ENCODE data around the gene STARD3.

The STARD3 gene

GRCh38 chr17:39661744-39662541, 25.0 kb downstream of the STARD3 start:
- no peak for DNase-seq

GRCh38 chr17:39662551-39663339, 25.8 kb downstream of the STARD3 start:
- no peak for DNase-seq

DNA sequence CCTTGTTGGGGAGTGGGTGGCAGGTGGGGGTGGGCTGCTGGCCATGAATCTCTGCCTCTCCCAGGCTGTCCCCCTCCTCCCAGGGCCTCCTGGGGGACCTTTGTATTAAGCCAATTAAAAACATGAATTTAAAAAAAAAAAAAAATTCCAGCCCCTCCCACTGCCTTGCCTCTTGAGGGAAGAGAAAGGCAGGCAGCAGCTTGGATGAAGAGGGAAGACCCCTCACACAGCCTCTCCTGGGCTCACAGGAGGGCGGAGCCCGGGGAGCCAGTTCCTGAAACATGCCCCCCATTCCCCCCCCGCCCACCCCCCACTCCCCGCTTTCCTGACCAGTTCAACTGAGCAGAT, 26.4 kb downstream of the STARD3 start:
- DNase-seq = no peak

DNA sequence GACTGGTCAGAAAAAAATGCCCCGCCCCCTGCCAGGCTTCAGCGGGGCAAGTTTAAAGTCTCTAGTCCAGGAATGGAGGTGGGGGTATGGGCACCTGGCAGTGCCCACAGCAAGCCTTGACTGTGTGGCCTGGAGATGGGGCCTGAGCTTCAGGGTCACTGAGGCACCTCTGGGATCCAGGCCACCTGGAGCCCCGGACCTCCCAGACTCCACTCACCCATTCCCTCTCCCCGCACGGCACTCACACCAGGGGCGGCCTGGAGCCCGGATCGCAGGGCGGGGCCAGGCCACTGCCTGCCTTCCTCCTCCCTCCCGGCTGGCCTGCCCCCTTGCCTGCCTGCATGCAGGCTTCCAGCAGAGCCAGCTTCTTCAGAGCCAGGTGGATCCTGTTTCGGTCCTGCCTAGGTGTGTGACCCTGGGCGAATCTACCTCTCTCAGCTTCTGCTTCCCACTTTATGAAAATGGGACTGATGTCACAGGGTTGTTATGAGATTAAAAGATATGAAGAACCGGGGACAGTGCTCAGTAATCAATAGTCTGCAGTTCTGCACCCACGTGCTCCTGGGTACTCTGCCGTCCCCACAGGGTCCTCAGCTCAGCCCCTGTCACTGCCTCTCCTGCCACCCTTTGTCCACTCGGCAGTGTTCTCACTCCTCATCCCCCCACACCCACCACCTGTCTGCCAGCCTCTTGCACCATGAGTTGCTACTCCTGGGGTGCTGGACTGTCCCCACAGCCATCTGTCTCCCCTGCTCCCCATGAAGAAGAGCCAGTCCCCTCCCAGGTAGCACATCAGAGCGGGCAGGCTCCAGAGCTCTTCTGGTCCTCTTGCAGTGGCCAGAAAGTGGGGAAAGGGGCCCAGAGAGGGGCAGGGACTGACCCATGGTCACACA, 27.0 kb downstream of the STARD3 start:
- DNase-seq = no peak

- DNase-seq = no peak
Measured at GRCh38 chr17:39664581-39665561, 27.9 kb downstream of the STARD3 start, which contains the start of gene TCAP. TSS of gene TCAP (plus strand) at chr17:39665349. CDS start at chr17:39665360, 11 bp downstream.

DNA sequence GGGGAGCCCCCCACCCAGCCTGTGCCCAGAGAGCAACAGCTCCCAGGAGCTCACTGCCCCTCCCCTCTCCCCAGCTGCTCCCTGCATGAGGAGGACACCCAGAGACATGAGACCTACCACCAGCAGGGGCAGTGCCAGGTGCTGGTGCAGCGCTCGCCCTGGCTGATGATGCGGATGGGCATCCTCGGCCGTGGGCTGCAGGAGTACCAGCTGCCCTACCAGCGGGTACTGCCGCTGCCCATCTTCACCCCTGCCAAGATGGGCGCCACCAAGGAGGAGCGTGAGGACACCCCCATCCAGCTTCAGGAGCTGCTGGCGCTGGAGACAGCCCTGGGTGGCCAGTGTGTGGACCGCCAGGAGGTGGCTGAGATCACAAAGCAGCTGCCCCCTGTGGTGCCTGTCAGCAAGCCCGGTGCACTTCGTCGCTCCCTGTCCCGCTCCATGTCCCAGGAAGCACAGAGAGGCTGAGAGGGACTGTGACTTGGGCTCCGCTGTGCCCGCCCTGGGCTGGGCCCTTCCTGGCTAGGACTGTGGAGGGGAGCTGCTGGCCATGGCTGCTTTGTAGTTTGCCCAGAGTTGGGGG, 28.8 kb downstream of the STARD3 start:
- DNase-seq = peak; percentile 53 to 71

- no peak for DNase-seq
Measured at GRCh38 chr17:39666231-39666600, 29.3 kb downstream of the STARD3 start.

GRCh38 chr17:39666601-39667261, 29.8 kb downstream of the STARD3 start:
- no peak for DNase-seq

DNA sequence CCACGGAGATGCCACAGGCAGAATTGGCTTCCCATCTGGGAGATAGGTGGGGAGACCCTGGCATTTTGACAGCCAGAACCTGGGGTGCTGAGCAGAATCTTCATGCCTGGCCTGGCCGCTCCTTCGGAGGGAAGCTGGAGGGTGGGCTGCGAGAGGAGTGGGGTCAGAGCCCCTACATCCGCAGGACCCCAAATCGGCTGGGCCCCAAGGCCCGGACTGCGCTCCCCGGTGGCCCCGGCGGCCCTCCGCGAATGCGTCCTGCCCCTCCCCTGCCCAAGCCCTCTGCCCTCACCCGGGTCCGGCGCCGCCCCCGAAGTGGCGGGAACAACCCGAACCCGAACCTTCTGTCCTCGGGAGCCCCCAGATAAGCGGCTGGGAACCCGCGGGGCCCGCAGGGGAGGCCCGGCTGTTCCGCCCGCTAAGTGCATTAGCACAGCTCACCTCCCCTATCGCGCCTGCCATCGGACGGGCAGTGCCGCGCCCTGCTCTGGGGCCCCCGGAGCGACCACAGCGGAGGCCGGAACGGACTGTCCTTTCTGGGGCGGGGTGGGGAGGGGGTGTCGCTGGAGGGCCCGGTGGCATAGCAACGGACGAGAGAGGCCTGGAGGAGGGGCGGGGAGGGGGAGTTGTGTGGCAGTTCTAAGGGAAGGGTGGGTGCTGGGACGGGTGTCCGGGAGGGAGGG, 30.5 kb downstream of the STARD3 start:
- no peak for DNase-seq

DNA sequence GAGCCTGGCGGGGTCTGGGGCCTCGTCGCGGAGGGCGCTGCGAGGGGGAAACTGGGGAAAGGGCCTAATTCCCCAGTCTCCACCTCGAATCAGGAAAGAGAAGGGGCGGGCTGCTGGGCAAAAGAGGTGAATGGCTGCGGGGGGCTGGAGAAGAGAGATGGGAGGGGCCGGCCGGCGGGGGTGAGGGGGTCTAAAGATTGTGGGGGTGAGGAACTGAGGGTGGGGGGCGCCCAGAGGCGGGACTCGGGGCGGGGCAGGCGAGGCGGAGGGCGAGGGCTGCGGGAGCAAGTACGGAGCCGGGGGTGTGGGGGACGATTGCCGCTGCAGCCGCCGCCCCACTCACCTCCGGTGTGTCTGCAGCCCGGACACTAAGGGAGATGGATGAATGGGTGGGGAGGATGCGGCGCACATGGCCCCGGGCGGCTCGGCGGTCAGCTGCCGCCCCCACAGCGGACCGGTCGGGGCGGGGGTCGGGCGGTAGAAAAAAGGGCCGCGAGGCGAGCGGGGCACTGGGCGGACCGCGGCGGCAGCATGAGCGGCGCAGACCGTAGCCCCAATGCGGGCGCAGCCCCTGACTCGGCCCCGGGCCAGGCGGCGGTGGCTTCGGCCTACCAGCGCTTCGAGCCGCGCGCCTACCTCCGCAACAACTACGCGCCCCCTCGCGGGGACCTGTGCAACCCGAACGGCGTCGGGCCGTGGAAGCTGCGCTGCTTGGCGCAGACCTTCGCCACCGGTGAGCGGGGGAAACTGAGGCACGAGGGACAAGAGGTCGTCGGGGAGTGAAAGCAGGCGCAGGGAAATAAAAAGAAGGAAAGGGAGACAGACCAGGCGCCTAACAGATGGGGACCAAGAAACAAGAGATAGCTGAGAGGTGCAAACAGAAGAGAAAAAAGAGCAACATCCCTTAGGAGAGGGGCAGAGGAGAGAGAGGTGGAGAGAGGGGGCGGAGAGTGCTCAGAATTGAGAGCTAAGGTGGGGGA, 31.3 kb downstream of the STARD3 start, which contains the start of gene PNMT:
TSS of gene PNMT (plus strand) at position 509 of the 980 bp plus-strand sequence. CDS start at position 532, 23 bp downstream.
- peak; percentile 42 to 71 for DNase-seq

GRCh38 chr17:39669897-39670735, 33.2 kb downstream of the STARD3 start:
- no peak for DNase-seq

- DNase-seq = no peak
Measured at GRCh38 chr17:39670746-39671145, 33.8 kb downstream of the STARD3 start.

- peak in 1 of 2 experiments; percentile 10 for DNase-seq
Measured at GRCh38 chr17:39671651-39672521, 34.9 kb downstream of the STARD3 start.

DNA sequence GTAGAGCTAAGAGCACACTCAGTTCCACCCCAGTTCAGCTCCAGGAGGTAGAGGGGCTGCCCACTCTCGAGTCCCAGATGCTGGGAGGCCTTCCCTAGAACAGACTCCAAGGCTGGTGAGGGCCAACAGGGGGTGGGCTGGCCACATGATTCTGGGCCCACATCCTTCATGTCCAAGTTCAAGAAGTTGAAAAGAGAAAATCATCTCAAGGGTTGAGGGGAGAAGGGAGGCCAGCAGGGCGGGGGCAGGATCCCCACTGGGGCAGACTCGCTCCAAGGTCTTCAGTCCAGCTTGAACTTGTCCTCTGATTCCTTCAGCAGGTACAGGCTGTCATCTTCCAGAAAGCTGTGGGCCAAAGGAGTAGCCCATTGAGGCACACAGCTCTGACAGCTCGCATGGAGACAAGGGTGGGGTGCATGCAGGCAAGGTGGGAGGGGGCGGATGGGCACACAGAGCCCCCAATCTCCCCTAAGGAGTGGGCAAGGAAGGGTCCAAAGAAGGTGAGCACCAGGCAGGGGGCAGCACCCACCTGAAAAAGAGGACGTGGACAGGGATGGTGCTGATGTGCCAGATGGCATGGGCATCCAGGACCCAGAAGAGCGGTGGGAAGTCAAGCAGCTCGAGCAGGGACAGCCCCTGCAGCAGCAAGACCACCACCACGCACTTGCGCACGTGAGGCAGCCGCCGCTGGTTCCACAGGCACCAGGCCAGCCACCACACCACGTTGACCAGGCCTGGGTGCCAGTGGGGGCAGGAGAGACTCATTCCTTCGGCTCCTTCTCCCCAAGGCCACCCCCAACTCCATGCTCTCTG, 35.8 kb downstream of the STARD3 start:
- no peak for DNase-seq

GRCh38 chr17:39673335-39674081, 36.6 kb downstream of the STARD3 start:
- DNase-seq = no peak
